ENCODE results near the gene BZW1.
"Not testable (repeated sequence)": the region's sequence is repeated elsewhere in the genome, so short reads cannot be mapped to it uniquely, and the experiment has no call there.

The BZW1 gene

GRCh38 chr2:200800458-200800857 is 11.3 kb upstream of the BZW1 start:
- DNase-seq (ENCODE audit: low read depth) = no peak
- no peak overlapping the region for H3K4me3 ChIP-seq (ENCODE audit: low read depth, low read length)
- TF ChIP-seq MAX (IDR thresholded peaks at IDR 0.05; ENCODE audit: low read depth, low read length) (no peak), CTCF (IDR thresholded peaks at IDR 0.05; ENCODE audit: low read depth, low read length) (no peak), POLR2A (IDR thresholded peaks at IDR 0.05; ENCODE audit: extremely low read depth, insufficient read length) (no peak), MYC (IDR thresholded peaks at IDR 0.05; ENCODE audit: low read depth, low read length) (no peak)

GRCh38 chr2:200801431-200801830 is 10.3 kb upstream of the BZW1 start:
- peak; percentile 28 for DNase-seq (ENCODE audit: low read depth)
- H3K4me3 ChIP-seq (ENCODE audit: low read depth, low read length) = not testable (repeated sequence)

- H3K4me3 ChIP-seq (ENCODE audit: low read depth, low read length) = no peak overlapping the region
- DNase-seq (ENCODE audit: low read depth) = no peak
- no peak for TF ChIP-seq CTCF (IDR thresholded peaks at IDR 0.05; ENCODE audit: low read depth, low read length)
- no peak for TF ChIP-seq POLR2A (IDR thresholded peaks at IDR 0.05; ENCODE audit: extremely low read depth, insufficient read length)
- no peak for TF ChIP-seq MYC (IDR thresholded peaks at IDR 0.05; ENCODE audit: low read depth, low read length)
- no peak for TF ChIP-seq MAX (IDR thresholded peaks at IDR 0.05; ENCODE audit: low read depth, low read length)
These were observed 2.0 kb upstream of the BZW1 start for GRCh38 chr2:200809506-200810251.

GRCh38 chr2:200810252-200810997 is 1.3 kb upstream of the BZW1 start:
- DNase-seq (ENCODE audit: low read depth) = peak; percentile 59
- peak overlapping the region; percentile 66 for H3K4me3 ChIP-seq (ENCODE audit: low read depth, low read length)

GRCh38 chr2:200810998-200811332 is 745 bp upstream of the BZW1 start:
- TF ChIP-seq MAX (IDR thresholded peaks at IDR 0.05; ENCODE audit: low read depth, low read length) (no peak), MYC (IDR thresholded peaks at IDR 0.05; ENCODE audit: low read depth, low read length) (no peak), POLR2A (IDR thresholded peaks at IDR 0.05; ENCODE audit: extremely low read depth, insufficient read length) (no peak)
- H3K4me3 ChIP-seq (ENCODE audit: low read depth, low read length) = peak overlapping the region; percentile 66
- DNase-seq (ENCODE audit: low read depth) = no peak

More at GRCh38 chr2:200810252-200810997, 1.3 kb upstream of the BZW1 start:
- TF ChIP-seq POLR2A (IDR thresholded peaks at IDR 0.05; ENCODE audit: extremely low read depth, insufficient read length) (no peak), MYC (IDR thresholded peaks at IDR 0.05; ENCODE audit: low read depth, low read length) (no peak), MAX (IDR thresholded peaks at IDR 0.05; ENCODE audit: low read depth, low read length) (no peak)

- peak; percentile 87 for DNase-seq (ENCODE audit: low read depth)
- TF ChIP-seq MAX (IDR thresholded peaks at IDR 0.05; ENCODE audit: low read depth, low read length) (peak; percentile 10; the same call in 1 of the 2 replicates), MYC (IDR thresholded peaks at IDR 0.05; ENCODE audit: low read depth, low read length) (no peak; the same call in 1 of the 2 replicates), CTCF (IDR thresholded peaks at IDR 0.05; ENCODE audit: low read depth, low read length) (peak; percentile 44), POLR2A (IDR thresholded peaks at IDR 0.05; ENCODE audit: extremely low read depth, insufficient read length) (no peak)
- H3K4me3 ChIP-seq (ENCODE audit: low read depth, low read length) = peak overlapping the region; percentile 95
These were observed 662 bp downstream of the BZW1 start for GRCh38 chr2:200812122-200813022.

Data from NB4 (cell line).